Hepatocyte (in vitro differentiated cells): ENCODE measurements around the gene PCDH9.

Experiments
- CTCF ChIP-seq: fragments of 200-600 bp; sonication (generic); IDR thresholded peaks from 2 replicates; pipeline ENCODE4 v1.5.1; 2016; ENCODE audit warnings: antibody characterized with exemption, mild to moderate bottlenecking; ENCODE audit not compliant: poor library complexity
- EZH2 ChIP-seq: fragments of 200-600 bp; sonication (generic); IDR thresholded peaks from 2 replicates; pipeline ENCODE4 v1.6.1; 2016; ENCODE audit warnings: antibody characterized with exemption, mild to moderate bottlenecking, borderline replicate concordance

DNA sequence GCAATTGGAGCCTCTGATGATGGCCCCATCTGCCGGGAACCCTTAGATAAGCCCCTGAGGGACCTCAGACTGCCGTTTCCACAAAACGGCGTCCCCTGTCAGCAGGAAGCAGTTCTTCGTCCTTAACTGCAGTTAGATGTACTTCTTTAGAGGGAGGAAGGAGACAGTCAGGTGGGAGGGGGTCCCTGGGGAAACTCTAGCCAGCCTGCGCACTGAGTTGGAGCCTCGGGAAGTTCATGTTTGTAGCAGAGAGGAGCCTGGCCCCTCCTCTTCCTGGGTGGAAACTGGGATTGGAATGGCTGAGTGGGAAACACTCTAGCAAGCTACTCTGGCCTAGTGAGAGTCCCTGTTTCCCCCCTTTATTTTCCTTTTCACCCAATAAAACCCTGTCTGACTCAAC lies 612.4 kb downstream of the PCDH9 start:
- TF ChIP-seq CTCF (no peak), EZH2 (no peak)
